Activated CD4-positive, alpha-beta T cell treated with anti-CD3 and anti-CD28 coated beads, Interleukin-2, amount 10 ng/mL, durations not matched to agents 7 days and 5 days (primary cell): ENCODE data around the gene CRLF1. TPM values are rescaled to one million over a fixed set of nuclear protein-coding genes. Genes with fewer than 3 reads are reported as not detected.

Experiments
- CTCF ChIA-PET: fragments of 350-600 bp; sonication (Branson Sonifier 250); formaldehyde crosslinking; loops from one replicate; lab custom pipeline; 2021; ENCODE audit warnings: antibody characterized with exemption; lab: Charles Lee
- POLR2A ChIA-PET: fragments of 350-600 bp; sonication (Branson Sonifier 250); formaldehyde crosslinking; loops from one replicate; lab custom pipeline; 2021; ENCODE audit warnings: antibody characterized with exemption; lab: Charles Lee
- DNase-seq: peaks from one replicate; pipeline ENCODE4 v3.0.0-alpha.2; 2020
- H3K27ac Mint-ChIP-seq: one replicate; pipeline ENCODE4 v1.8.0; 2021; ENCODE audit warnings: mild to moderate bottlenecking, moderate library complexity, mixed read lengths
- H3K27me3 Mint-ChIP-seq: one replicate; pipeline ENCODE4 v1.8.0; 2021; ENCODE audit warnings: mixed read lengths
- H3K36me3 Mint-ChIP-seq: one replicate; pipeline ENCODE4 v1.8.0; 2021; ENCODE audit warnings: low read depth, mixed read lengths
- H3K4me1 Mint-ChIP-seq: one replicate; pipeline ENCODE4 v1.8.0; 2021; ENCODE audit warnings: mixed read lengths
- H3K4me3 Mint-ChIP-seq: one replicate; pipeline ENCODE4 v1.8.0; 2021; ENCODE audit warnings: mild to moderate bottlenecking, moderate library complexity, mixed read lengths
- H3K9me3 Mint-ChIP-seq: one replicate; pipeline ENCODE4 v1.8.0; 2021; ENCODE audit warnings: mixed read lengths
- total RNA-seq, 2 experiments: library from RNA; stranded (reverse); gene quantifications; one replicate each; pipeline ENCODE4 v1.2.3, GENCODE V29; 2021

Gene CRLF1
- total RNA-seq: not detected

GRCh38 chr19:18606281-18607225 lies at the start of gene CRLF1:
TSS of gene CRLF1 (minus strand) at chr19:18606799. CDS start at chr19:18606656, 143 bp downstream.
- Mint-ChIP-seq H3K4me1 (peaks cover 10% of the 10 kb centered on the region), H3K27ac (no peak within 1 kb of the TSS), H3K9me3 (no peaks in the 10 kb centered on the region), H3K36me3 (no peaks in the 10 kb centered on the region), H3K4me3 (no peak within 1 kb of the TSS), H3K27me3 (peaks cover 74% of the 10 kb centered on the region)
- DNase-seq: no peak
- CTCF ChIA-PET: interaction anchor here (0.5 to 1.6 kb wide), 3 partner anchors 17 to 47 kb away, joined by 3 to 4 read pairs (median 3); no protein-coding TSS in a partner anchor
- POLR2A ChIA-PET: no interaction called here

DNA sequence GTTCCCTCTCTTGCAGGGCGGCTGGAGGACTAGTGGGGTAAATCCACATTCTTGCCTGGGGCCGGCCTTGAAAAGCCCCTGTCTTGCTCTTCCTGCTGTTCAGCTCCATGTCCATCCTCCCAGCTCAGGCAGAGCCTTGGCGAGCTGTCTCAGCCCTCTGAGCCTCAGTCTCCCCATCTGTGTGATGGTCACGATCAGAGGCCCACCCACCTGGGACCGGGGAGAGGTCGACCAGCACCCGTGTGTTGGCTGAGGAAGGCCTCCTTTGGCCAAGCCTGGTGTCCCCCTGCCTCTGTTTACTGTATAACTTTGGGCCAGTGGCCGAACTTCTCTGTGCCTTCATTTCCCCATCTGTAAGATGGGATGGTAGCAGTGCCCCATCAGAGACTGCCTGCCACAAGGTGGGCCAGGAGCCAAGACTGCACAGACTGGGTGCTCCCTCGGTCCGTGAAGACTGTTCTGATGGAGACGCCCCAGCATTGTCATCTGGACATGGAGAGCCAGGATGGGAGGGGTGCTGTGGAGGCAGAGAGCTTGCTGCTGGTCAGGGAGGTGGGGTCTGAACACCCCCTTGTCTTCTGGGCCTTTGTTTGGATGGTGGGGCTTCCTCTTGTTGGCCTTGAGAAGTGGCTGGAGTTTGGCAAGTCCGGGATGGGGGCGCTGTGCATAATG lies 48.7 kb upstream of the CRLF1 start:
- DNase-seq: no peak
- POLR2A ChIA-PET: no interaction called here
- H3K27me3 Mint-ChIP-seq: no peaks in the 10 kb centered on the region
- H3K4me3 Mint-ChIP-seq: no peak overlapping the region
- CTCF ChIA-PET: interaction anchor here (1.3 kb wide), 1 partner anchor 55 kb away, joined by 3 read pairs; no protein-coding TSS in a partner anchor
- no peaks in the 10 kb centered on the region for H3K36me3 Mint-ChIP-seq
- H3K9me3 Mint-ChIP-seq: no peaks in the 10 kb centered on the region
- H3K4me1 Mint-ChIP-seq: no peaks in the 10 kb centered on the region
- H3K27ac Mint-ChIP-seq: no peak overlapping the region

DNA sequence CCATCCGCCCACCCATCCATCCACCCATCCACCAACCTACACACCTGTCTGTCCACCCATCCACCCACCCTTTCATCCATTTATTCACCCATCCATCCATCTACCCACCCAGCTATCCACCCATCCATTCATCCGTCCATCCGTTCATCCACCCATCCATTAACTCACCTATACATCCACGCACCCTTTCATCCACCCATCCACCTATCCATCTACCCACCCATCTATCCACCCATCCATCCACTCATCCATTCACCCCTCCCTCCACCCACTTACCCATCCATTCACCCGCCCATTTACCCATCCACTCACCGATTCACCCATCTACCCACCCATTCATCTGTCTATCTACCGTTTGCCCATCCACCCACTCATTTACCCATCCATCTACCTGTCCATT lies 47.9 kb upstream of the CRLF1 start:
- no peaks in the 10 kb centered on the region for H3K9me3 Mint-ChIP-seq
- no peak for DNase-seq
- CTCF ChIA-PET: interaction anchor here (1.3 kb wide), 1 partner anchor 54 kb away, joined by 3 read pairs; no protein-coding TSS in a partner anchor
- no peaks in the 10 kb centered on the region for H3K27me3 Mint-ChIP-seq
- H3K27ac Mint-ChIP-seq: no peak overlapping the region
- H3K36me3 Mint-ChIP-seq: no peaks in the 10 kb centered on the region
- H3K4me3 Mint-ChIP-seq: no peak overlapping the region
- no peaks in the 10 kb centered on the region for H3K4me1 Mint-ChIP-seq
- POLR2A ChIA-PET: no interaction called here

DNA sequence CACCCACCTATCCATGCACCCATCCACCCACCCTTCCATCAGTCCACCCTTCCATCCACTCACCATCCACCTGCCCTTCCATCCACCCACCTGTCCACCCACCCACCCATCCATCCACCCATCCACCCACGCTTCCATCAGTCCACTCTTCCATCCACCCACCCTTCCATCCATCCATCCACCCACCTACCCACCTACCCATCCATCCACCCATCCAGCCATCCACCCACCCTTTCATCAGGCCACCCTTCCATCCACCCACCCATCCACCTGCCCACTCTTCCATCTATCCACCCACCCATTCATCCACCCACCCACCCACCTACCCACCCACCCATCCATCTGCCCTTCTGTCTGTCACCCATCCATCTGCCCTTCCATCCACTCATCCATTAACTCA lies 47.3 kb upstream of the CRLF1 start:
- H3K4me3 Mint-ChIP-seq: no peak overlapping the region
- no peaks in the 10 kb centered on the region for H3K36me3 Mint-ChIP-seq
- POLR2A ChIA-PET: no interaction called here
- no peak overlapping the region for H3K27ac Mint-ChIP-seq
- H3K9me3 Mint-ChIP-seq: no peaks in the 10 kb centered on the region
- DNase-seq: no peak
- H3K27me3 Mint-ChIP-seq: no peaks in the 10 kb centered on the region
- H3K4me1 Mint-ChIP-seq: no peaks in the 10 kb centered on the region
- CTCF ChIA-PET: no interaction called here

DNA sequence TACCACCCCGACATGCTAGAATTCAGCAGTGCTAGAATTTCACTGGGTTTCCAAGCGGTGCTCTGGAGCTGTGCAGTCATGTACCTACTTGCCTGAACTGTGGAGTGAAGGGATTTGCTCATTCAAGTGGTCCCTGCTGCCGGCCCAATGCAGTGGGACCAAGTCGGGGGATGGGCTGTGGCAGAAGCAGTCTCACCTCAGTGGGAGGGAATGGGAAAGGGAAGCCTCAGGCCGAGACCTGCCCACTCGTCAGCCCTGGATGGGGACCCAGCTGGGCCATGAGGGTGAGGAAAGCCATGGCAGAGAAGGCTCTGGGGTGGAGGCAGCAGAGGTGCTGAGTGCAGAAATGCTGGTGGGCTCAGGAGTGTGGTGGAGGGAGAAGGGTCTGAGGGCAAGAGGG lies 45.1 kb upstream of the CRLF1 start:
- Mint-ChIP-seq H3K27ac (no peak overlapping the region), H3K9me3 (no peaks in the 10 kb centered on the region), H3K36me3 (no peaks in the 10 kb centered on the region), H3K4me3 (no peak overlapping the region), H3K4me1 (peaks cover 2% of the 10 kb centered on the region), H3K27me3 (no peaks in the 10 kb centered on the region)
- ChIA-PET POLR2A (no interaction called here), CTCF (no interaction called here)
- no peak for DNase-seq

GRCh38 chr19:18651300-18651699 lies 44.7 kb upstream of the CRLF1 start:
- POLR2A ChIA-PET: no interaction called here

DNA sequence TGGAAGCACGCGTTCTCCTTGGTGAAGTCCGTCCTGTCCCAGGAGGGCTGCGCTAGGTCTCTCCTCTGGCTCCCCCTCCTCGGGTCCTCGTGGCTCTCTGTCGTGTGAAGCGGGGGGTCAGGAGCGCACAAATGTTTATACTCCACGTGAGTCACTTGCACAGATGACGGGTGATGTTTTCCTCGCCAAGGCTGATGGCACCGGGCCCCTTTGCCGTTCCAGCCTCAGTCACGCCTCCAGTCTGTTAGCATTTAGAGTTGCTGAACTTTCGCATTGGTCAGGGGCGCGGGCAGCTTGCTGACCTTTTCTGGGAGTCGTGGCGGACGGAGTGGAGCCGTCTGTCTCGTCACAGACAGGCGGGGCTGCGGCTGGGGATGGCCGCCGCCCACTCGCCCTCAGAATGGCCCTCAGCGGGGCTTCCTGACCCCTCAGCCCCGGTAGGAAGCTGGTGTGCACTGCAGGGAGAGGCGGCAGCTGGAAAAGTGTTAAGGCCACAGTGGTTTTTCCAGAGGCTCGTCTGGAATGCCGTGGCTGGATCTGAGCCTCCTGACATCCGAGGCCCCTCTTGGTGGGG lies 44.0 kb upstream of the CRLF1 start:
- Mint-ChIP-seq H3K27ac (no peak overlapping the region), H3K36me3 (no peaks in the 10 kb centered on the region), H3K9me3 (no peaks in the 10 kb centered on the region), H3K27me3 (no peaks in the 10 kb centered on the region), H3K4me1 (peaks cover 2% of the 10 kb centered on the region), H3K4me3 (no peak overlapping the region)
- DNase-seq: no peak
- CTCF ChIA-PET: interaction anchor here (0.5 kb wide), 1 partner anchor 726 kb away, joined by 4 read pairs; no protein-coding TSS in a partner anchor
- POLR2A ChIA-PET: no interaction called here

More at GRCh38 chr19:18651300-18651699, 44.7 kb upstream of the CRLF1 start:
- no peak for DNase-seq
- H3K9me3 Mint-ChIP-seq: no peaks in the 10 kb centered on the region
- H3K27me3 Mint-ChIP-seq: no peaks in the 10 kb centered on the region
- H3K4me3 Mint-ChIP-seq: no peak overlapping the region
- no peak overlapping the region for H3K27ac Mint-ChIP-seq
- CTCF ChIA-PET: interaction anchor here (0.5 kb wide), 1 partner anchor 727 kb away, joined by 4 read pairs; no protein-coding TSS in a partner anchor
- peaks cover 2% of the 10 kb centered on the region for H3K4me1 Mint-ChIP-seq
- no peaks in the 10 kb centered on the region for H3K36me3 Mint-ChIP-seq

DNA sequence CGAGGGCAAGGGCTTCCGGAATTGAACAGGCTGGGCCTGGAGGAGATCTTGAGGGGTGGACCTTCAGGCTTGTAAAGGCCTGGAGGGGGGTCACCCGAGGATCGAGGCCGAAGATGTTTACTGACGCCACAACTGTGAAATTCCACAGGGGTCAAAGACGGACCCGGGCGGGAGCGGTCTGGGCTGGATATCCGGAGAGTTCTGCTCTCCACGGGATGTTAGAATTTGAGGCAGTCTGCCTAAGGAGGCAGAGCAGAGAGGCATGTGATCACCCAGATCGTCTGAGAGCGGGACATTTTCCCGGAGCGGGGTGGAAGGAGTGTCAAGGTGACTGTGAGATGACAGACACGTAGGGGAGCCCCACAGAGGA lies 43.4 kb upstream of the CRLF1 start:
- Mint-ChIP-seq H3K4me3 (no peak overlapping the region), H3K27me3 (no peaks in the 10 kb centered on the region), H3K36me3 (no peaks in the 10 kb centered on the region), H3K9me3 (no peaks in the 10 kb centered on the region), H3K27ac (no peak overlapping the region), H3K4me1 (peaks cover 2% of the 10 kb centered on the region)
- DNase-seq: no peak
- POLR2A ChIA-PET: no interaction called here
- CTCF ChIA-PET: no interaction called here

- Mint-ChIP-seq H3K27me3 (no peaks in the 10 kb centered on the region), H3K4me1 (peaks cover 2% of the 10 kb centered on the region), H3K9me3 (no peaks in the 10 kb centered on the region), H3K27ac (no peak overlapping the region), H3K4me3 (no peak overlapping the region), H3K36me3 (no peaks in the 10 kb centered on the region)
- DNase-seq: no peak
- CTCF ChIA-PET: no interaction called here
- POLR2A ChIA-PET: no interaction called here
Observed at GRCh38 chr19:18649371-18650020, 42.9 kb upstream of the CRLF1 start.

- Mint-ChIP-seq H3K9me3 (peaks cover 1% of the 10 kb centered on the region), H3K27me3 (no peaks in the 10 kb centered on the region), H3K36me3 (no peaks in the 10 kb centered on the region), H3K27ac (no peak overlapping the region), H3K4me1 (peaks cover 7% of the 10 kb centered on the region), H3K4me3 (peak overlapping the region; percentile 1)
- DNase-seq: no peak
- ChIA-PET CTCF (no interaction called here), POLR2A (no interaction called here)
Observed at GRCh38 chr19:18648973-18649315, 42.3 kb upstream of the CRLF1 start.

- Mint-ChIP-seq H3K4me1 (peaks cover 9% of the 10 kb centered on the region), H3K27ac (no peak overlapping the region), H3K36me3 (no peaks in the 10 kb centered on the region), H3K4me3 (no peak overlapping the region), H3K27me3 (no peaks in the 10 kb centered on the region), H3K9me3 (peaks cover 3% of the 10 kb centered on the region)
- POLR2A ChIA-PET: no interaction called here
- DNase-seq: no peak
- CTCF ChIA-PET: no interaction called here
Observed at GRCh38 chr19:18647807-18648206, 41.2 kb upstream of the CRLF1 start.

- Mint-ChIP-seq H3K27me3 (no peaks in the 10 kb centered on the region), H3K27ac (no peak overlapping the region), H3K4me3 (no peak overlapping the region), H3K4me1 (peaks cover 9% of the 10 kb centered on the region), H3K36me3 (no peaks in the 10 kb centered on the region), H3K9me3 (peaks cover 3% of the 10 kb centered on the region)
- ChIA-PET CTCF (no interaction called here), POLR2A (no interaction called here)
- no peak for DNase-seq
Observed at GRCh38 chr19:18647371-18647767, 40.8 kb upstream of the CRLF1 start.
